ENCODE results near the gene CTIF. TPM values are rescaled to one million over a fixed set of nuclear protein-coding genes. Genes with fewer than 3 reads are reported as not detected.

The CTIF gene
- total and polyA plus RNA-seq, 12 donors = 20.5 to 159 (median 57.0) TPM

GRCh38 chr18:48528861-48529260 lies 10.0 kb upstream of the CTIF start:
- Histone ChIP-seq H3K36me3 (replicated peaks in 1 of 2) (no peaks in the 10 kb centered on the region), H3K27ac (no peak overlapping the region), H3K27me3 (no peaks in the 10 kb centered on the region), H3K4me1 (replicated peaks in 1 of 2) (no peaks in the 10 kb centered on the region), H3K4me3 (no peak overlapping the region), H3K9me3 (replicated peaks in 1 of 3) (no peaks in the 10 kb centered on the region)
- DNase-seq = no peak
- WGBS, 4 donors = 71 to 80% (median 74%) methylated on average over 5 of the region's 5 CpGs
- no peak for TF ChIP-seq CTCF (IDR thresholded peaks at IDR 0.05)
- TF ChIP-seq POLR2A (IDR thresholded peaks at IDR 0.05) = no peak
- intact Hi-C loops (cut with DNase I) = no loop called here

GRCh38 chr18:48529796-48530195 lies 9.0 kb upstream of the CTIF start:
- Histone ChIP-seq H3K4me1 (replicated peaks in 1 of 2) (peaks cover 0 to 8% of the 10 kb centered on the region in 2 donors), H3K27ac (no peak overlapping the region), H3K36me3 (replicated peaks in 1 of 2) (no peaks in the 10 kb centered on the region), H3K27me3 (no peaks in the 10 kb centered on the region), H3K9me3 (replicated peaks in 1 of 3) (no peaks in the 10 kb centered on the region), H3K4me3 (no peak overlapping the region)
- peak in 1 of 7 donors; percentile 25 for DNase-seq
- WGBS, 4 donors = 77 to 85% (median 79%) methylated on average over 2 of the region's 2 CpGs
- no peak for TF ChIP-seq POLR2A (IDR thresholded peaks at IDR 0.05)
- TF ChIP-seq CTCF (IDR thresholded peaks at IDR 0.05) = no peak
- intact Hi-C loops (cut with DNase I) = loop anchor here in 1 of 2 donors (10.0 kb wide), 1 partner anchor 55 kb away; no protein-coding TSS in a partner anchor

- TF ChIP-seq CTCF (IDR thresholded peaks at IDR 0.05) = no peak
- no peak for TF ChIP-seq POLR2A (IDR thresholded peaks at IDR 0.05)
- WGBS, 4 donors = 86 to 89% (median 87%) methylated on average over 3 of the region's 3 CpGs
- intact Hi-C loops (cut with DNase I) = loop anchor here in 1 of 2 donors (10.0 kb wide), 1 partner anchor 56 kb away; no protein-coding TSS in a partner anchor
These were observed 8.3 kb upstream of the CTIF start for GRCh38 chr18:48530399-48531081.

GRCh38 chr18:48531082-48531403 lies 7.8 kb upstream of the CTIF start:
- H3K9me3 ChIP-seq (replicated peaks in 1 of 3) = no peaks in the 10 kb centered on the region
- WGBS, 4 donors = 80 to 100% (median 89%) methylated on average over 1 of the region's 1 CpG
- intact Hi-C loops (cut with DNase I) = loop anchor here in 1 of 2 donors (10.0 kb wide), 1 partner anchor 56 kb away; no protein-coding TSS in a partner anchor
- H3K4me1 ChIP-seq (replicated peaks in 1 of 2) = peaks cover 0 to 14% of the 10 kb centered on the region in 2 donors
- no peak overlapping the region for H3K4me3 ChIP-seq
- H3K36me3 ChIP-seq (replicated peaks in 1 of 2) = no peaks in the 10 kb centered on the region
- no peak overlapping the region for H3K27ac ChIP-seq
- no peak for DNase-seq
- no peaks in the 10 kb centered on the region for H3K27me3 ChIP-seq
- TF ChIP-seq CTCF (IDR thresholded peaks at IDR 0.05) (no peak), POLR2A (IDR thresholded peaks at IDR 0.05) (no peak)

More at GRCh38 chr18:48530399-48531081, 8.3 kb upstream of the CTIF start:
- Histone ChIP-seq H3K9me3 (replicated peaks in 1 of 3) (no peaks in the 10 kb centered on the region), H3K27me3 (no peaks in the 10 kb centered on the region), H3K4me3 (no peak overlapping the region), H3K36me3 (replicated peaks in 1 of 2) (no peaks in the 10 kb centered on the region), H3K4me1 (replicated peaks in 1 of 2) (peaks cover 0 to 14% of the 10 kb centered on the region in 2 donors), H3K27ac (no peak overlapping the region)
- peak in 1 of 7 donors; percentile 24 for DNase-seq
